Sigmoid colon (tissue), 7 donors: ENCODE results near the gene CDH13. TPM values are rescaled to one million over a fixed set of nuclear protein-coding genes. Genes with fewer than 3 reads are reported as not detected.

Experiments used
- DNase-seq: peaks from one replicate; pipeline ENCODE4 v3.0.0-alpha.2; 2019
- H3K27ac ChIP-seq, 4 donors: fragments of 200-600 bp; sonication (generic); one replicate each; pipeline ENCODE4 v1.5.1; 2016 to 2019; ENCODE audit warnings: mild to moderate bottlenecking in 1 of 4
- H3K27me3 ChIP-seq, 3 donors: fragments of 200-600 bp; sonication (generic); one replicate each; pipeline ENCODE4 v1.5.1; 2019; ENCODE audit warnings: mild to moderate bottlenecking in 1 of 3
- H3K36me3 ChIP-seq, 4 donors: fragments of 200-600 bp; sonication (generic); one replicate each; pipeline ENCODE4 v1.5.1; 2016 to 2019
- H3K4me1 ChIP-seq, 4 donors: fragments of 200-600 bp; sonication (generic); one replicate each; pipeline ENCODE4 v1.5.1; 2017 to 2019
- H3K4me3 ChIP-seq, 4 donors: fragments of 200-600 bp; sonication (generic); one replicate each; pipeline ENCODE4 v1.5.1; 2017 to 2019; ENCODE audit warnings: mild to moderate bottlenecking in 2 of 4, moderate library complexity in 1 of 4
- H3K9me3 ChIP-seq, 4 donors: fragments of 200-600 bp in 3 of 4; sonication (generic) in 3 of 4; one replicate each; pipeline versions ENCODE4 v1.5.1 to v1.6.1; 2013 to 2019
- CTCF ChIP-seq, 4 experiments: fragments of 450-650 bp in 3 of 4; fragments of 200-600 bp in 1 of 4; IDR thresholded peaks; one replicate each; pipeline ENCODE4 v1.5.1; 2016 to 2019; ENCODE audit warnings: antibody characterized with exemption in 4 of 4, mild to moderate bottlenecking in 3 of 4, moderate library complexity in 2 of 4
- EP300 ChIP-seq, 4 donors: sonication (generic); formaldehyde crosslinking; IDR thresholded peaks; one replicate each; pipeline ENCODE4 v1.6.1; 2017; ENCODE audit warnings: antibody characterized with exemption in 4 of 4
- POLR2A ChIP-seq, 2 donors: fragments of 450-650 bp; IDR thresholded peaks; one replicate each; pipeline ENCODE4 v1.6.1; 2016; ENCODE audit warnings: antibody characterized with exemption in 2 of 2, mild to moderate bottlenecking in 2 of 2, moderate library complexity in 2 of 2
- POLR2AphosphoS5 ChIP-seq, 4 donors: sonication (generic); formaldehyde crosslinking; IDR thresholded peaks; one replicate each; pipeline ENCODE4 v1.6.1; 2017; ENCODE audit warnings: antibody characterized with exemption in 4 of 4
- WGBS, 2 donors: extraction: QIAGEN DNeasy Blood & Tissue Kit; methylation state at CpG; one replicate each; pipeline ENCODE4 v1.1.7; 2013; 5-methylcytosine and 5-hydroxymethylcytosine counted together
- intact Hi-C: fragments of 100-400 bp; cut with DNase I; formaldehyde crosslinking; loops from one replicate; pipeline ENCODE4 v1.15.1; 2023
- polyA plus RNA-seq, 3 donors: library from polyadenylated mRNA; stranded (reverse); fragments of 200-250 nt; gene quantifications; one replicate each; pipeline ENCODE4 v1.2.3, GENCODE V29; 2013
- total RNA-seq, 4 donors: library from RNA; depleted of rRNA; stranded (reverse); fragments of >200 nt; gene quantifications; one replicate each; pipeline ENCODE4 v1.1.0, GENCODE V29; 2016
- donor health status: healthy with polysubstance abuse.
- donor health status: Bipolar disorder and iron deficiency.
- donor health status: healthy.

CDH13 gene
- total and polyA plus RNA-seq, 7 donors: 0.60 to 17.6 (median 11.8) TPM

- Histone ChIP-seq H3K4me1 (no peaks in the 10 kb centered on the region), H3K36me3 (no peaks in the 10 kb centered on the region), H3K27me3 (no peaks in the 10 kb centered on the region), H3K9me3 (peaks cover 0 to 3% (median 1%) of the 10 kb centered on the region in 4 donors), H3K27ac (no peak overlapping the region), H3K4me3 (no peak overlapping the region)
- 20 to 74% methylated on average over 2 of the region's 2 CpGs for WGBS, 2 donors
- intact Hi-C loops: no loop called here
- no peak for TF ChIP-seq POLR2AphosphoS5 (IDR thresholded peaks at IDR 0.05)
- TF ChIP-seq EP300 (IDR thresholded peaks at IDR 0.05): no peak
- TF ChIP-seq CTCF (IDR thresholded peaks at IDR 0.05): no peak
- no peak for TF ChIP-seq POLR2A (IDR thresholded peaks at IDR 0.05)
- no peak for DNase-seq
Measured at GRCh38 chr16:83666449-83666848, 1039.7 kb downstream of the CDH13 start.

- no peak for DNase-seq
- WGBS, 2 donors: 25 to 76% methylated on average over 5 of the region's 5 CpGs
- intact Hi-C loops: no loop called here
- TF ChIP-seq EP300 (IDR thresholded peaks at IDR 0.05) (no peak), CTCF (IDR thresholded peaks at IDR 0.05) (no peak), POLR2AphosphoS5 (IDR thresholded peaks at IDR 0.05) (no peak), POLR2A (IDR thresholded peaks at IDR 0.05) (no peak)
- Histone ChIP-seq H3K27me3 (no peaks in the 10 kb centered on the region), H3K36me3 (no peaks in the 10 kb centered on the region), H3K9me3 (peaks cover 0 to 3% (median 1%) of the 10 kb centered on the region in 4 donors), H3K4me3 (no peak overlapping the region), H3K4me1 (no peaks in the 10 kb centered on the region), H3K27ac (no peak overlapping the region)
Measured at GRCh38 chr16:83669456-83669855, 1042.7 kb downstream of the CDH13 start.

GRCh38 chr16:83674931-83675535, 1048.3 kb downstream of the CDH13 start:
- DNase-seq: no peak

GRCh38 chr16:83676086-83676485, 1049.3 kb downstream of the CDH13 start:
- Histone ChIP-seq H3K27me3 (no peaks in the 10 kb centered on the region), H3K4me1 (no peaks in the 10 kb centered on the region), H3K36me3 (no peaks in the 10 kb centered on the region), H3K27ac (no peak overlapping the region), H3K4me3 (no peak overlapping the region), H3K9me3 (no peaks in the 10 kb centered on the region)
- TF ChIP-seq EP300 (IDR thresholded peaks at IDR 0.05): no peak
- no peak for TF ChIP-seq POLR2A (IDR thresholded peaks at IDR 0.05)
- no peak for TF ChIP-seq CTCF (IDR thresholded peaks at IDR 0.05)
- no peak for TF ChIP-seq POLR2AphosphoS5 (IDR thresholded peaks at IDR 0.05)
- WGBS, 2 donors: 81 to 89% methylated on average over 6 of the region's 6 CpGs
- intact Hi-C loops: no loop called here
- DNase-seq: no peak

More at GRCh38 chr16:83674931-83675535, 1048.3 kb downstream of the CDH13 start:
- WGBS, 2 donors: 17 to 25% methylated on average over 5 of the region's 5 CpGs
- Histone ChIP-seq H3K27ac (no peak overlapping the region), H3K4me3 (no peak overlapping the region), H3K9me3 (peaks cover 0 to 2% (median 0%) of the 10 kb centered on the region in 4 donors), H3K4me1 (no peaks in the 10 kb centered on the region), H3K36me3 (no peaks in the 10 kb centered on the region), H3K27me3 (no peaks in the 10 kb centered on the region)
- TF ChIP-seq EP300 (IDR thresholded peaks at IDR 0.05) (no peak), CTCF (IDR thresholded peaks at IDR 0.05) (no peak), POLR2A (IDR thresholded peaks at IDR 0.05) (no peak), POLR2AphosphoS5 (IDR thresholded peaks at IDR 0.05) (no peak)
- intact Hi-C loops: no loop called here

GRCh38 chr16:83680980-83681379, 1054.2 kb downstream of the CDH13 start:
- Histone ChIP-seq H3K36me3 (no peaks in the 10 kb centered on the region), H3K4me1 (no peaks in the 10 kb centered on the region), H3K9me3 (no peaks in the 10 kb centered on the region), H3K27me3 (no peaks in the 10 kb centered on the region), H3K4me3 (no peak overlapping the region), H3K27ac (no peak overlapping the region)
- 71 to 80% methylated on average over 4 of the region's 4 CpGs for WGBS, 2 donors
- no peak for DNase-seq
- TF ChIP-seq CTCF (IDR thresholded peaks at IDR 0.05): no peak
- no peak for TF ChIP-seq POLR2AphosphoS5 (IDR thresholded peaks at IDR 0.05)
- no peak for TF ChIP-seq EP300 (IDR thresholded peaks at IDR 0.05)
- TF ChIP-seq POLR2A (IDR thresholded peaks at IDR 0.05): no peak
- intact Hi-C loops: no loop called here
